Ramos (cell line): ENCODE results near the gene PANK4.

Experiments
- in situ Hi-C: fragments of 300-500 bp; cut with MboI; formaldehyde crosslinking; loops from one replicate; pipeline ENCODE4 v1.14.3; 2022; ENCODE audit warnings: low sequenced_read_pairs; ENCODE audit not compliant: unreplicated experiment

PANK4 gene

DNA sequence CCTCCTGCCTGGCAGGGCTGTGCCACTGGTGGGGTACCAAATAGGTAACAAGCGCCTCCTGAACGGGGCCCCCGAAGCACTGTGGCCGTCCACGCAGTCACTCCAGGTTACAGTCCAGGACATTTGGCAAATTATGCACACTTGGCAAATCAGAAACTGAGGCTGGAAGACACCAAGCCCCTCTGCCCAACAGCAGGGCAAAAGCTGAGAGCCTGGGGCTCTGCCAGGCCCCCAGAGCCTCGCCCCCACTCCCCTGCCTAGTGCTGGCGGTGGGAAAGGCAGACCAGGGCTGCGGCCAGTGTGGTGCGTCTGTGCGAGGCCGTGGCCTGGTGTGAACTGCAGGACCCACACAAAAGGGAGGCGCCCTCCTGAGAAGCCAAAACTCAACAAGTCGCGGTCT, 9.4 kb downstream of the PANK4 start:
- in situ Hi-C loops, result no loop called here

DNA sequence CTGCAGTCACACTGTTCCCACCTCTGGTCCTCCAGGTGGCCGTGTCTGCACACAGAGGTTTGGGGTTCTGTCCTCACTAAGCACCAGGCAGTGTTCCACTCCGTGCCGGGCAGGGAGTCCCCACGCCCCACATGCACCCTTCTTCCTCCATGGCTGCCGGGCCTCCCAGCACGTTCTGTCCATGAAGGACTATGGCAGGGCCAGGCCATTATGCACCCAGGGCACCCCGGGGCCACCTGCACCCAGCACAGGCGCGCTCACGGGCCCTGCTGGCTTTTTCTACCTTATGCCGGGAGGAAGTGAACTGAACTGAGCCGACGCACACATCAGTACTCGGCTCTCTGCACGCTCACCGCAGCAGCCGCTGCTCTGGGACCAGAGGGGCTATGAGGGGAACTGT, 10.3 kb downstream of the PANK4 start:
- in situ Hi-C loops, result no loop called here

DNA sequence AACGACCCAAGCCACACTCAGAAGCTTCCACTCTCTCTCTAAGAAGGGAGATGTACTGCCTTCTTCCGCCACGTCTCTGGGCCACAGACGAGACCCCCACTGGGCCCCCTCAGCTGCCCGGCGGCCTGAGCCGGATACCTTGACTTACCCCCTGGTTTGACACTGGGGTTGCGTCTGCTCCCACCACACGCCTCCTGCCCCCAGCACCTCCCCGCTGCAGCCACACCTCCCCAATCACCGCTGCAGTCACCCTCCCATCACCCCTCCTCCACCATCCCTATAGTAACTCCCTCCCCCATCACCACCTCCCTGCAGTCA, 10.7 kb downstream of the PANK4 start:
- in situ Hi-C loops, result no loop called here

DNA sequence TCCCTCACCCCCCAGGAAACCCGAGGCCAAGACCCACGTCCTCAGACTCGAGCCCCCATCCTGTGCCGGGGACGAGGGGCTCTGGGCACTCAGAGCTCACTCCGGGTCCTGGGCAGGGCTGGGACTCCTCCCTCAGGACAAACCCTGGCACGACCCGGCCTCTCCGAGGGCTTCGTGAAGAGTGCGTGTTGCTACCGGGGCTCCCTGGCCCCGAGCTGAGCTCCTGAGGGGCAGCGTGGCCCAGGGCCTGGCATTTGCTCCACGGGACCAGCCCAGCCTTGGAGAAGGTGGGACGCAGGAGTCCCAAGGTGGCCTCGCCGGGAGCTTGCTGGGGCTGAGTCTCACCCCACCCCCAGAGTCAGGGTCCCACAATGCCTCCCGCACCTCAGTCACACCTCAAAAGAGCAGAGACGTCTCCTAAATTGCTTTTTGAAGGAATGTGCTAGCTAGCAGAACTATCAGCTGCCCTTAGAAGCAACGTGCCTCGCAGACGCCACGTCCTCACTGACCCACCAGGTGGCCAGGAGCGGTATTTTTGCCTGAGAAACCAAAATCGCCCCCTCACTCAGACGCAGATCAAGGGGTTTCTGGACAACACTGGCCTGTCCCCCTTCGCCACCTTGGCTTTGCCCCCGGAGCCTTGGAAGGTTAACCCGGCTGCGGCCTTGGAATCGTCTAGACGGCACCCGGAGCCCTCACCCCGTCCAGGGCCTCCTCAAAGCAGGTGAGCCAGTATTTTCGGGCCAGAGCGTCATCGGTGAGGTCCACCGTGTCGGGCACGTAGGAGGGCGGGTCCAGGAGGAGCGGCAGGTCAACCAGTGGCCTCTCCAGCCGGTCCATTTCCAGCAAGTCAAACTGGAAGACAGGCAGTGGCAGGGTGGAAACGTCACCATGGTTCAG, 11.3 kb downstream of the PANK4 start:
- in situ Hi-C loops, result no loop called here

DNA sequence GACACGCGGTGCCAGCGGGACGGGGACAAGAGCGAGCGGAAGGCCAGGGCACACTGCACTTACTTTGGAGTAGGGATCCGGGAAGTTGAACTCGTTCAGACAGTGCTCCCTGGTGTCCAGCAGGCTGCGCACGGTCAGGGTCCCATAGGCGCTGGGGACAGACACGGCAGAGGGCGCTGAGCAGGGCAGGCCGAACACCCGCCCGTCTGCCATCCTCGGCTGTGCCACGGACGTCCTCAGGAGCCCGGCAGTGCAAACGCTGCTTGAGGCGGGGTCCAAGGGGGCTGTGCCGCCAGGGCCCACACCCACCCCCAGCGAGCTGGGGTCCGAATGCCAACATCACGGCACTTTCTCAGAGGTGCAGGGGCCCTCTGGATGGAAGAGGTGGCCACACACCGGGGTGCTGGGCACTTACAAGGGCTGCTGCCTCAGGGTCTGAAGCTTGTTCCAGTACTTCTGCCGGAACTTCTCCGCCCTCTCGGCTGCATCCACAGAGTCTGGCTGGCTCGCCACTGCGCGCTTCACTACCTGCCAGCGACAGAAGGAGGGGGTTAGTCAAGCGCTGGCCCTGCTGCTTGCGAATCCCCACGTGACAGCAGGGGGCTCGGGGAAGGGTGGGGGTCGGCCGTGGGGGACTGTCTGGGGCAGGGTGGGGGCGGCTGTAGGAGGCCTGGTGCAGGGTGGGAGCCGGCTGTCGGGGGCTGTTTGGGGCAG, 12.3 kb downstream of the PANK4 start:
- in situ Hi-C loops, result no loop called here

DNA sequence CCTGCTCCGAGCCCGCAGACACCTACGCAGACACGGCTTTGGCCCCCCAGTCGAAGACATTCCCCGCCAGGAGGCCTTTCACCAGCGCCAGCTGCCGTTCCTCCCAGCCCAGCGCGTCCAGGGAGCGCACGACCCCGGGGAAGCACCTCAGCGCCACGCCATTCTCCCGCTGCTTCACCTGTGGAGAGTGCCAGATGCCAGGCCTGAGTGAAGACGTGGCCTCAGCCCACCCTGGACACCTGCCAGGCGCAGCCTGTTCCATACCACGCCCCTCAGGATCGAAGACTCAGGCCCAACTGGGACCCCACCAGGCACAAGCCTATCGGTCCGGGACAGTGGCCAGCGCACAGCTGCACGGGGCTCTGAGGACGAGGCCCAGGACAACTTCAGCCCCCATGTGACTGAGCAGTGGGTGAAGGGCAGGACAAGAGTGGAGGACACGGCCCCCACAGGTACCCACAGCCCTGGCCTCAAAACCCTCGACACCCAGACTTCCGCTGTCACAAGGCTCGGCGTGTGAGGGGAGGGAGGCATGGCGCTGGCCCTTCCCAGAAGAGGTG, 13.5 kb downstream of the PANK4 start:
- in situ Hi-C loops, result no loop called here

DNA sequence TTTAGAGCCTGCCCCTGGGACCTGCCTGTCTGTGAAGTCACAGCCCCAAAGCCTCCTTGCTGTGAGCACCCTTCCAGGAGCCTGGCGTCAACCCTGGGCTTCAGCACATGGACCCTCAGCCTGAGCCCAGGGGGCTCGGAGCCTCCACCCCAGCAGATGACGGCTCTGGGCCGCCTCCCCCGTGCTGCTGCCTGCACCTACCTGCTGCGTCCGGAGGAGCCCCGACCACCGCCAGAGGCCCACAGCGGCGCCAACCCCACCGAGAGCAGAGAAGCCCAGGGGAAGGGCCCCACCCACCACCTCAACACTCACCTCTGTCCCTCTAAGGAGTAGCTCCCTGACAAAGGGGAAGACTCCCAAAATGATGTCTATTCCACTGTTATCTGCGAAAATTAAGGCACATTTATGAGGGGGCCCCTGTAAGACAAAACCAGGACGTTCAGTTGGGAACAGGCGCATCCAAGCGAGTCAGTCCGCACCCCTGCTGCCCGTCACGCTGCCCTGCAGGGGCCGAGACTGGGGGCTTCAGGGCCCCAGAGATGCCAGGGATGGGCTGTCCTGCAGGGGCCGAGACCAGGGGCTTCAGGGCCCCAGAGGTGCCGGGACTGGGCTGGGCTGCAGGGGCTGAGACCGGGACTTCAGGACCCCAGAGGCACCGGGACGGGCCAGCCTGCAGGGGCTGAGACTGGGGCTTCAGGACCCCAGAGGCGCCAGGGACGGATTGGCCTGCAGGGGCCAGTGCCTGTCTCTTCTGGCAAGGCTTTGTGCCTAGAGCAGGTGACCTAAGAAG, 15.8 kb downstream of the PANK4 start:
- in situ Hi-C loops, result no loop called here

DNA sequence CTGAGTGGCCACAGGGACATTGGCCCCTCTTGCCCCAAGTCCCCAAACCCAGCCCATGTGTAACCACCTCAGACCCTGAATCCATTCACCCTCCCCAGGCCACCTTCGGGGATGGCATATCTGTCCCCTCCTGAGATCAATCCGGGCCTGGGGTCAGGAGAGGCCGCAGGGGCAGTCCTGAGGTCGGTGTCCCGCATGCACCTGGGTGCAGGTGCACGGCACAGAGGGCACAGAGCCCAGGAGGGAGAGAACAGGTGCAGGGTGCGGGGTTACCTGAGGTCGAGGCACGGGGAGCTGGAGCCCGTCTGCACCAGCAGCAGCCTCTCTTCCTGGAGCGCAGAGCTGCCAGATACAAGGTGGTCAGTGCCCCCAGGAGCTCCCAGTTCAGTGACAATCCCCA, 16.8 kb downstream of the PANK4 start:
- in situ Hi-C loops, result no loop called here

DNA sequence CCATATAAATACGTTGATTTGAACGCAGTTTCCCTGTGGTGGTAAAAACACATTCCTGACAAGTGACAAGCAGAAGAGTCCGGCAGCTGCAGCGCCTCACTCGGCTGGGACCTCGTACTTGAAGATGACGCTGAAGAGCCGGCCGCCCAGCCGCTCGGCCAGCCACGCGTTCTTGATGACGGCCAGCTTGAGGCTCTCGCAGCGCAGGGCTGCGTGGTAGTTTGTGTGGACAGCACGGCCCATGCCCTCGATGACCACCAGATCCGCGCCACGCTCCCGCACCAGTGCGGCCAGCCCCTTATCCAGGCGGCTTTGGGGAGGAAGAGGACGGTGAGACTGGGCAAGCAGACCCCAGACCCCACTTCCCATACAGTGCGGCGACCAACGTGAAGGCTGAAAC, 17.6 kb downstream of the PANK4 start:
- in situ Hi-C loops, result no loop called here

DNA sequence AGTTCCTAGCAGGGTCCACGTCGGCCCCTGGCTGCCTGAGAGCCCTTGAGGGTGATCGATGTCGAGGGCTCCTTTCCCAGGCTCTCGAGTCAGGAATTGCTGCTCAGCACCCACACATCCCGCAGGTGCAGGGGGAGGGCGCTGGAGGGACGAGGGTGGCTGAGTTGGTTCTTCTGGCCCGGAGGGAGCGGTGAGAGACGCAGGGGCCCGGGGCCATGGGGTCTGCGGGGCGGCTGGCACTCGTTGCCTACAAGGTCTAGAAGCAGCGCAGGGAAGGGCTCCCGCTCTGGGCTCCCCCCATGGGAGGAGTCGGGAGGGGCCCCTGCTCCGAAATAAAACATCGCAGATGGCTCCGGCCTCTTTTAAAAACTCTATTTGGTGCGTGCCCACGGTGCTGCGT, 18.2 kb downstream of the PANK4 start:
- in situ Hi-C loops, result no loop called here

DNA sequence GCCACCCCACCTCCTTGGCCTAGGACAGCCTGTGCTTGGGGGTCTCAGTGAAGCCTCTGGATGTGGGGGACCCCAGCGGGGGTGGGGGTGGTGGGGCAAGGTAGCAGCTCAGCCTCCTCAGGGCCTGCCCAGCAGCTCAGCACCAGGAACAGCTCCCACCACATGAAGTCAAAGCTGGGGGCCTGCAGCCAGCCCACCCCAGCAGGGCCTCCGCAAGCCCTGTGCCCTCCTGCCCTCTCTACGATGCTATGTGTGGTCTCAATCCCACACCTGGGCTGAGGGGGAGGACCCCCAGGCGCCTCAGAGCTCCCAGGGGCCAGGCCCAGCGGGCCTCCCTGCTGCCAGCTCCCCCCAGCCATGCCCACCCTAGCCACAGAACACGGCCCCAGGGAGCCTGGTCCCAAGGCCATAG, 18.6 kb downstream of the PANK4 start:
- in situ Hi-C loops, result no loop called here

DNA sequence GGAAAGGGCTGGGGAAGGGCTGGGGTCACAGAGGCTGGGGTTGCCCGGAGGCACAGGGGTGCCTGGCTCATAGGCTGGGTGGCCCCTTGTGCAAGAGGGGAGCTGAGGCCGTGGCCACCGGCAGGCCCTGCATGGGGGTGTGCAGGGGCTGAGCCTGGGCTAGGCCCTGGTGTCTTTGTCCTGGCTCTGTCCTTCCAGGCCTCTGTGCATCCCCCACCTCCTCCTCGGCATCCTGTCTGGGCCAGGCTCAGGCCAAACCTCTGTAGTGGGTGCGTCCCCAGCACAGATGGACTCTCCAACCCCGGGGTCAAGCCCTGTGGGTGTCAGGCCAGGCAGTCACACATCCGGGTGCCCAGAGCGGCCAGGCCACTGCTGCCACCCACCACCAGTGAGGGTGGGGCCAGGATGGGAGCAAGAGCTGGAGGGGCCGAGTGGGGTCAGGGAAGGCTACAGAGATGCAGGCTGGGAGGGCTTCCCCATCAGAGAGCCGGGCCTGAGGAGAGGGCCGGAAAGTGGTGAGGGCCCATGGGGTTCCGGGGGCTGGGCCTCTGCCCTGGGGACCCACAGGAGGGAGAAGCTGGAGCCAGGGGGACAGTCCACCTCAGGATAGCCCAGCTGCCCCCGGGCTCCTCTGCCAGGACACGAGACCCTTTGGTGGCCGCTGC, 19.4 kb downstream of the PANK4 start:
- in situ Hi-C loops, result no loop called here

DNA sequence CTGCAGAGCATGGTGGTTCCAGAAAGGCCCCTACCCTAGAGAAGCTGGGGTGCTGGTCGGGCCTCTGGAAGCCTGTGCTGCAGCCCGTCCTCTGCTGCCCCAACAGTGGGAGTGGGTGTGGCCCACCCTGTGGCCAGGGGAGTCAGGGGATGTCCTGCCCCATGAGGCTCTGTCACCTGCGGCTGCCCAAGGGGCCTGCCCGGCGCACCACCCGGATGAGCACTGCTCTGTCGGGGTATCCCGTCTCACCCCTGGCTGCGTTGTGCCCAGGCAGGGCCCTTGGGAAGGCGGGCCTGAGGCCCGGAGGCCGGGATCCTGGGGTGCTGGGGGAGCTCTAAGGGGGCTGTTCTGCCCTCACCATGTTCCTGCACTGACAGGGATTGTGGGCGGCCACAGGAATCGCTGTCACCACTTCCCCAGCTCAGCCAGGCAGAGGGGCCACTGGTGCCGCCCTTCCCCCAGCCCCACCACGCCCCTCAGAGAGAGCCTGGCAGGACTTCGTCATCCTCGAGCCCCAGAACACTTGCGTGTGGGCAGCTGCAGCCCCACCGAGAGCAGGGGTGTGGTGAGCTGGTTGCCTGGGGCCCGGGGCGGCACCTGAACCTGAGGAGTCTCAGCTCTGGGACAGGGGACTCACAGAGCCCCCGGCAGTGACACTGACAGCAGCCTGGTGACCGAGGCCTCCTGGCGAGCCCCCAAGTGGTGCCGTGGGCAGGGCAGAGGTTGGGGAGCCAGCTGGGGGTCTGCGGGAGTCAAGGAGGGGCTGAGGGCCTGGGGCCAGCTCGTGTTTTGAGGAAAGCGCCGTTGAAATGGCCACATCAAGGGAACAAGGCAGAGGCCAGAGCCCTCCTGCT, 20.2 kb downstream of the PANK4 start:
- in situ Hi-C loops, result no loop called here

DNA sequence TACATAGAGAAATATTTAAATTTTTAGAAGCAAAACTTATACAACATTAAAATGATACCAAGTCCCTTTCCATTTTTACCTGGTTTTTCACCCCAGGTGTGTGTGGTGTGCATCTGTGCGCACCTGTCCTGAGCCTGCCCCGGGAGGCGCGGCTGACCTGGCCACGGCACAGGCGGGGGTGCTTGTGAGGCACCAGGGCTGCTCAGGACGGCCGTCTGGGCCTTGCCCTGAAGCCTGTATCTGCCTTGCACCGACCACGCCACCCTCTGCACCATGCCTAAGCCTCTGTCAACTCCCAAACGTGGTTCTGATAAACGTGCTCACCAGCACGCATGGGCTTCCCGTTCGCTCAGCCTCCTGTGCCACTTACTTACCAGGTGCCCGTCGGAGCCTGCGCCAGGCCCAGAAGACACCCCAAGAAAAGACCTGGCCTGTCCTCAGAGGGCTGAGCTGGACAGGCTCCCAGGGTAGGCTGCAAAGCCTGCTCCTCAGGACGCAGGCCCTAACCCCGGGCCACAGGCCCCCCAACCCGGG, 20.9 kb downstream of the PANK4 start:
- in situ Hi-C loops, result no loop called here

DNA sequence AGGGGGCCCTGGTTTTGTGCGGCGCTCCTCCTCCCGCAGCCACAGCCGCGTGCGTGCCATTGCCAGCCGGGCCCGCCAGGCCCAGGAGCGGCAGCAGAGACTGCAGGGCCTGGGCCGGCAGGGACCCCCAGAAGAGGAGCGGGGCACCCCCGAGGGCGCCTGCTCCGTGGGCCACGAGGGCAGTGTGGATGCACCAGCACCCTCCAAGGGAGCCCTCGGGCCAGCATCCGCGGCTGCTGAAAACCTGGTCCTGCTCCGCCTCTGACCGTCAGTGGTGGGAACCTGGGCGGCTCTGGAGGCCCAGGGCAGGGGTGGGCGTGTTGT, 21.5 kb downstream of the PANK4 start:
- in situ Hi-C loops, result no loop called here

DNA sequence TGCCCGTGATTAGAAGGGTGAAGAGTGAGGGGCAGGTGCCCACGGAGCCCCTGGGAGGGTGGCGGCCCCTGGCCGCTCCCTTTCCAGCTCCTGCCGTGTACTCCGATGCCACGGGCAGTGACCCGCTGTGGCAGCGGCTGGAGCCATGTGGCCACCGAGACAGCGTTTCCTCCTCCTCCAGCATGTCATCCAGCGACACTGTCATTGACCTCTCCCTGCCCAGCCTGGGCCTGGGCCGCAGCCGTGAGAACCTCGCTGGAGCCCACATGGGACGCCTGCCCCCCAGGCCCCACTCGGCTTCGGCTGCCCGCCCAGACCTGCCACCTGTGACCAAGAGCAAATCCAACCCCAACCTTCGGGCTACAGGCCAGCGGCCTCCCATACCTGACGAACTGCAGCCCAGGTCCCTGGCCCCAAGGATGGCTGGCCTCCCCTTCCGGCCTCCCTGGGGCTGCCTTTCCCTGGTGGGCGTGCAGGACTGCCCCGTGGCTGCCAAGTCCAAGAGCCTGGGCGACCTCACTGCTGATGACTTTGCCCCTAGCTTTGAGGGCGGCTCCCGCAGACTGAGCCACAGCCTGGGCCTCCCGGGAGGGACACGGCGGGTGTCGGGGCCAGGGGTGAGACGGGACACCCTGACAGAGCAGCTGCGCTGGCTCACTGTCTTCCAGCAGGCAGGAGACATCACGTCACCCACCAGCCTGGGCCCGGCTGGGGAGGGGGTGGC, 22.0 kb downstream of the PANK4 start:
- in situ Hi-C loops, result no loop called here

DNA sequence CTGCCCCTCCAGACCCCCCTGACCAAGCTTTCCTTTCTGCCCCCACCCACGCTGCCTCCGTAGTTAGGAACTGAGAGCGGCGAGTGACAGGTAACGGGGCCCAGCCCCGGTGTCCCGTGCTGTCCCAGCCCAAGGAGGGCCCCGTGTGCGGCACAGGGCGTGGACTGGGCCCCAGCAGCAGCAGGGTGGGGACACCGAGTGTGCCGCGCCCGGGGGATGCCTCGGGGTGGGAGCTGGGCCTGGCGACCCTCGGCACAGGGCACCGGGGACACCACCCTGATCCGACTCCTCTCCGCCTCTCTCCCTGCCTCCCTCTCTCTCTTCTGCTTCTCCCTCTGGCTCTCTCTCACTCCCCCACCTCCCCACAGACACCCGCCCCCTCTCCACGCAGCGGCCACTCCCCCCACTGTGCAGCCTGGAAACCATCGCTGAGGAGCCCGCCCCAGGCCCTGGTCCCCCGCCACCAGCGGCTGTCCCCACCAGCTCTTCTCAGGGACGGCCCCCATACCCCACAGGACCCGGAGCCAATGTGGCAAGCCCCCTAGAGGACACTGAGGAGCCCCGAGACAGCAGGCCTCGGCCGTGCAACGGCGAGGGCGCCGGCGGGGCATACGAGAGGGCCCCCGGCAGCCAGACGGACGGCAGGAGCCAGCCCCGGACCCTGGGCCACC, 22.7 kb downstream of the PANK4 start:
- in situ Hi-C loops, result no loop called here
